Neuron (in vitro differentiated cells): ENCODE results near the gene SLIT3.

ENCODE experiments used
- H2AFZ ChIP-seq: one replicate; pipeline ENCODE4 v1.6.1; 2013; ENCODE audit warnings: low read depth, mild to moderate bottlenecking, inconsistent platforms, low read length, moderate library complexity
- H3K27me3 ChIP-seq: one replicate; pipeline ENCODE4 v1.6.1; 2013; ENCODE audit warnings: low read length; ENCODE audit not compliant: insufficient read depth
- H3K36me3 ChIP-seq: one replicate; pipeline ENCODE4 v1.6.1; 2013; ENCODE audit warnings: low read length; ENCODE audit not compliant: insufficient read depth
- H3K4me1 ChIP-seq: one replicate; pipeline ENCODE4 v1.6.1; 2013; ENCODE audit warnings: low read length; ENCODE audit not compliant: insufficient read depth
- H3K4me3 ChIP-seq: 2 replicates; pipeline ENCODE4 v1.5.1; 2013; ENCODE audit warnings: mild to moderate bottlenecking, low read length, moderate library complexity
- H3K9me3 ChIP-seq: one replicate; pipeline ENCODE4 v1.6.1; 2013; ENCODE audit warnings: low read length

The SLIT3 gene

GRCh38 chr5:168740811-168741213 lies 560.1 kb downstream of the SLIT3 start:
- peaks cover 3% of the 10 kb centered on the region for H3K4me1 ChIP-seq
- H2AFZ ChIP-seq, result no peak overlapping the region
- peaks cover 2% of the 10 kb centered on the region for H3K9me3 ChIP-seq
- no peak overlapping the region for H3K4me3 ChIP-seq
- no peaks in the 10 kb centered on the region for H3K36me3 ChIP-seq
- H3K27me3 ChIP-seq, result no peaks in the 10 kb centered on the region

GRCh38 chr5:168740092-168740800 lies 560.7 kb downstream of the SLIT3 start:
- H3K36me3 ChIP-seq, result no peaks in the 10 kb centered on the region
- H3K9me3 ChIP-seq, result peaks cover 2% of the 10 kb centered on the region
- H2AFZ ChIP-seq, result no peak overlapping the region
- no peak overlapping the region for H3K4me3 ChIP-seq
- H3K27me3 ChIP-seq, result no peaks in the 10 kb centered on the region
- H3K4me1 ChIP-seq, result peaks cover 8% of the 10 kb centered on the region

DNA sequence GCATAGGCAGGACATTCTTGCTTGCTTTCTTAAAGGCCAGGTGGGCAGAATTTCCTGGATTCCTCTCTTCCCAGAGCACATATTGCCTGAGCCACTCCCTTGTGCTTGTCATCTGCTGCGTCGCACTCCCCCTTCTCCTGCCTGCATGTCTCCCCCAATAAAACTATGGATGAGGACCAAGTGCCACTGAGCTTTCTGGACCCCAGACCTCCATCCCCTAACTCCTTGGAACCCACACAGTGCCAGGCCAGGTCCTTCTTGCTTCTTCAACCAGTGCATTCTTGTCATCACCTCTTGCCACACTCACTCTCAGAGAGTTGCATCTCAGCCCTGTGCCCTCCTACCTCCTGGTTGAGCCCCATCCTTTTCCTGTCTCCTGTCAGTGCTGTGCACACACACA lies 563.9 kb downstream of the SLIT3 start:
- Histone ChIP-seq H3K36me3 (no peaks in the 10 kb centered on the region), H3K27me3 (no peaks in the 10 kb centered on the region), H3K4me3 (no peak overlapping the region), H3K9me3 (no peaks in the 10 kb centered on the region), H2AFZ (no peak overlapping the region), H3K4me1 (peaks cover 23% of the 10 kb centered on the region)

DNA sequence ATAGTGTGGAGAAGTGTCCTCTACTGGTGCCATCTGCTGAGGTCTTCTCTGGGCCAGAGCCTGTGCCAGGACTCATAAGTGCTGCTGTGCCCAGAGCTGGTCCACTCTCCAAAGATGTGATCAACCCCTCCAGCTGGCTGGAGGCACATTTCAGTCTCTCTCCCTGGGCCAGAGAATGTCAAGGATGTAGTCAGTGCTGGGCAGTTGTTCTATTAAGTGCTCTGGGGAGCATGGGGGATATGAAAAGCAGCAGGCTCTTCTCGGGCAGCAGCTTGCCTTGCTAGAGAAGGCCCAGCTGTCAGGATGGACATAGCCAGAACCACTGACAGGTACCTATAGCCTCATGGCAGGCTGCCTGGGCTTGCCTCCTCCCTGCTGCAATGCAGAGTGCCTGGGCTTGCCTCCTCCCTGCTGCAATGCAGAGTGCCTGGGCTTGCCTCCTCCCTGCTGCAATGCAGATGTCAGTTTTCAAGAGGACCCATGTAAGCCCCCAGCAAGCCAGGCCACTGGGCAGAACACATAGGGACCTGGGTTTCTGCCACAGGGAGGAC lies 564.6 kb downstream of the SLIT3 start:
- Histone ChIP-seq H3K9me3 (no peaks in the 10 kb centered on the region), H3K36me3 (no peaks in the 10 kb centered on the region), H2AFZ (no peak overlapping the region), H3K27me3 (no peaks in the 10 kb centered on the region), H3K4me3 (no peak overlapping the region), H3K4me1 (peaks cover 23% of the 10 kb centered on the region)

DNA sequence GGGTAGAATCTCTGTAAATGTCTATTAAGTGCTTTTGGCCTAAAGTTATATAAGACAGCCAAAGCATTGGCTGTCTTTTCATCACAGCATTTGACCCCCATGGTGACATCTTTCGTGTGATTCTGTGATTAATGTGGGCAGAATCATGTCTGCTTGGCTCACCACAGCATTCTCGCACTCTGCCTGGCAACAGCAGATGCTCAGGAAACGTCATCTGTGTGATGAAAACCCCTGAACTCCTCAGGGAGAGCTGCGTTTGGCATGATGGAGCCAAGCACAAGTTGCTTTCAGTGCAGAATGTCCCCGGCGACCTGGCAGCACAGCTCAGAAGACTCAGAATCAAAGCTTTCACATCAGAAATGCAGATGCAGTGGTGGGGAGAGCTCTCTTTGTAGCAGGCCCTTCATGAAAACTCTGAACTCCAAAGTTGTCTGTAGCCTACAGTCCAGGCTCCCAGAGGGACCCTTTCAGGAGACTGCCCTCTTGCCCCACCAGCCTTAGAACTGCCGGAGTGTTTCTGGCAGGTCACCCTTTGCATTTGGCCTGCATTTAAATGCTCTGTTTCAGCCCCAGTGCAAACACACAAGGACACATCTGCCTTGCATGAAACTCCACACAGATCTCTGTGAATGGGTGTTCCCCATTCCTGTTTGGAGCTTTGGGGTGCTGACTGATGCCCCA lies 566.2 kb downstream of the SLIT3 start:
- Histone ChIP-seq H3K36me3 (no peaks in the 10 kb centered on the region), H2AFZ (no peak overlapping the region), H3K27me3 (no peaks in the 10 kb centered on the region)

DNA sequence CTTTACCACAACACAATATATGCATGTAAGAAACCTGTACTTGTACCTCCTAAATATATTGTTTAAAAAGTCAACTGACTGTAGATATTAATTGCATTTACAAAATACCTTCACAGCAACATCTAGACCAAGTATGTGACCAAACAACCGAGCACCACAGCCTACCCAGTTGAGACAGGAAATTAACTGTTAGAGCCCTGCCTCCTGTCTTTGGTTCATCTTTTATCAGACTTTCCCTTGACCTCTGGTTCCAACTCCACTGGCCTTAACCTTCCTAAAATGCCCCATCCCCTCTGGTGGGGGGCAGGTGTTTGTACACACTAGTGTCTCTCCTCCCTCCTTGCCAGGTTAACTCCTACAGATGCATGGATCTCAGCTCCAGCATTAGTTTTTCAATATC lies 566.8 kb downstream of the SLIT3 start:
- peaks cover 23% of the 10 kb centered on the region for H3K4me1 ChIP-seq
- no peak overlapping the region for H3K4me3 ChIP-seq
- no peak overlapping the region for H2AFZ ChIP-seq
- H3K9me3 ChIP-seq, result peaks cover 2% of the 10 kb centered on the region
- no peaks in the 10 kb centered on the region for H3K36me3 ChIP-seq
- H3K27me3 ChIP-seq, result no peaks in the 10 kb centered on the region

More for the DNA sequence above, 566.2 kb downstream of the SLIT3 start:
- Histone ChIP-seq H3K9me3 (peaks cover 2% of the 10 kb centered on the region), H3K4me3 (no peak overlapping the region), H3K4me1 (peaks cover 23% of the 10 kb centered on the region)

DNA sequence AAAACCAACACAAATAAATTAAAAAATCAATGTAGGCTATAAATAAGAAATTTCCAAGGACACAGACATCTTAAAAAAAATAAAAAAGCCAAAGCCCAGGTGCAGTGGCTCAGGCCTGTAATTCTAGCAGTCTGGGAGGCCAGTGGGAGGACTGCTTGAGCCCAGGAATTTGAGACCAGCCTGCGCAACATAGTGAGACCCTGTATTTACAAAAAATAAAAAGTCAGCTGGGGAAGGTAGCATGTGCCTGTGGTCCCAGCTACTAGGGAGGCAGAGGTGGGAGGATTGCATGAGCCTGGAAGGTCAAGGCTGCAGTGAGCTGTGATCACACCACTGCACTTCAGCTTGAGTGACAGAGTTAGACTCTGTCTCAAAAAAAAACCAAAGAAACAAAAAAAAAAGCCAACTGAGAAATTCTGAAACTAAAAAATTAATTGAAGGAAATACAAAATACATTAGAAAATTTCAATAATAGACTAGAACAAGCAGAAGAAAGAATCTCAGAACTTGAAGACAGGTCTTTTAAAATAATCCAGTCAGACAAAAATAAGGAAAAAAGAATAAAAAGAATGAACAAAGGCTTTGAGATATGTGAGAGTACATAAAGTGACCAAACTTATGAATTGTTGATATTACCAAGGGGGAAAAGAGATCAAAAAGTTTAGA lies 572.3 kb downstream of the SLIT3 start:
- Histone ChIP-seq H3K4me1 (no peaks in the 10 kb centered on the region), H3K36me3 (no peaks in the 10 kb centered on the region), H3K27me3 (no peaks in the 10 kb centered on the region), H2AFZ (no peak overlapping the region), H3K9me3 (peaks cover 4% of the 10 kb centered on the region), H3K4me3 (no peak overlapping the region)

GRCh38 chr5:168727547-168727946 lies 573.4 kb downstream of the SLIT3 start:
- H3K9me3 ChIP-seq, result peaks cover 4% of the 10 kb centered on the region
- no peaks in the 10 kb centered on the region for H3K4me1 ChIP-seq
- H3K4me3 ChIP-seq, result no peak overlapping the region
- no peaks in the 10 kb centered on the region for H3K36me3 ChIP-seq
- no peak overlapping the region for H2AFZ ChIP-seq
- no peaks in the 10 kb centered on the region for H3K27me3 ChIP-seq

GRCh38 chr5:168726342-168726741 lies 574.6 kb downstream of the SLIT3 start:
- Histone ChIP-seq H3K4me1 (no peaks in the 10 kb centered on the region), H3K4me3 (no peak overlapping the region), H3K9me3 (peaks cover 4% of the 10 kb centered on the region), H3K36me3 (no peaks in the 10 kb centered on the region), H2AFZ (no peak overlapping the region), H3K27me3 (no peaks in the 10 kb centered on the region)

GRCh38 chr5:168724227-168724626 lies 576.7 kb downstream of the SLIT3 start:
- H2AFZ ChIP-seq, result no peak overlapping the region
- H3K9me3 ChIP-seq, result peaks cover 1% of the 10 kb centered on the region
- H3K36me3 ChIP-seq, result no peaks in the 10 kb centered on the region
- H3K4me1 ChIP-seq, result no peaks in the 10 kb centered on the region
- H3K27me3 ChIP-seq, result no peaks in the 10 kb centered on the region
- H3K4me3 ChIP-seq, result no peak overlapping the region

- no peak overlapping the region for H3K4me3 ChIP-seq
- H3K4me1 ChIP-seq, result no peaks in the 10 kb centered on the region
- no peaks in the 10 kb centered on the region for H3K36me3 ChIP-seq
These were observed 577.9 kb downstream of the SLIT3 start for GRCh38 chr5:168723037-168723436.

GRCh38 chr5:168721966-168722365 lies 579.0 kb downstream of the SLIT3 start:
- Histone ChIP-seq H3K4me1 (no peaks in the 10 kb centered on the region), H2AFZ (no peak overlapping the region), H3K9me3 (no peaks in the 10 kb centered on the region), H3K27me3 (no peaks in the 10 kb centered on the region), H3K36me3 (no peaks in the 10 kb centered on the region), H3K4me3 (no peak overlapping the region)

More at GRCh38 chr5:168723037-168723436, 577.9 kb downstream of the SLIT3 start:
- no peaks in the 10 kb centered on the region for H3K9me3 ChIP-seq
- no peak overlapping the region for H2AFZ ChIP-seq
- H3K27me3 ChIP-seq, result no peaks in the 10 kb centered on the region
